K562 (cell line): ENCODE data around the gene GSS. TPM values are rescaled to one million over a fixed set of nuclear protein-coding genes. Genes with fewer than 3 reads are reported as not detected.

Experiments
- ADNP ChIP-seq: fragments of 200-800 bp; sonication (Bioruptor generic); IDR thresholded peaks from 2 replicates; pipeline ENCODE4 v1.6.1; 2016; ENCODE audit warnings: missing genetic modification characterization, missing compliant biosample characterization
- ARHGAP35 ChIP-seq: fragments of 450-650 bp; IDR thresholded peaks from 2 replicates; pipeline ENCODE4 v1.6.1; 2018; ENCODE audit not compliant: partially characterized antibody
- BDP1 ChIP-seq: IDR thresholded peaks from 3 replicates; pipeline ENCODE4 v1.6.1; 2011; ENCODE audit not compliant: insufficient read length, insufficient read depth
- CSDE1 ChIP-seq, 2 experiments: fragments of 450-650 bp; IDR thresholded peaks; 2 replicates each; pipeline ENCODE4 v1.6.1; 2016; ENCODE audit warnings: mild to moderate bottlenecking in 1 of 2
- EGR1 ChIP-seq: fragments of 450-650 bp; conservative IDR thresholded peaks from 2 replicates; pipeline ENCODE4 v1.6.1; 2017; ENCODE audit warnings: mild to moderate bottlenecking
- EZH2 ChIP-seq: IDR thresholded peaks from 2 replicates; pipeline ENCODE4 v1.6.1; 2012; ENCODE audit warnings: low read depth, mild to moderate bottlenecking, inconsistent platforms, low read length, borderline replicate concordance
- FOS ChIP-seq: IDR thresholded peaks from 3 replicates; pipeline ENCODE4 v1.6.1; 2011; ENCODE audit not compliant: insufficient read length; ENCODE audit errors: extremely low read depth
- KDM4B ChIP-seq, 2 experiments: fragments of 450-650 bp in 1 of 2; sonication (generic) in 1 of 2; IDR thresholded peaks; 2 replicates each; pipeline ENCODE4 v1.6.1; 2016 to 2017; ENCODE audit warnings: borderline replicate concordance in 2 of 2, antibody characterized with exemption in 1 of 2, low read depth in 1 of 2, mild to moderate bottlenecking in 1 of 2
- LARP7 ChIP-seq: fragments of 450-650 bp; IDR thresholded peaks from 2 replicates; pipeline ENCODE4 v1.6.1; 2016
- MTA3 ChIP-seq: fragments of 450-650 bp; formaldehyde crosslinking; IDR thresholded peaks from 2 replicates; pipeline ENCODE4 v1.6.1; 2017; ENCODE audit warnings: mild to moderate bottlenecking, borderline replicate concordance
- ZKSCAN1 ChIP-seq: fragments of 150-350 bp; IDR thresholded peaks from 2 replicates; pipeline ENCODE4 v1.6.1; 2016; ENCODE audit warnings: low read depth, low read length
- ZNF431 ChIP-seq: sonication (generic); formaldehyde crosslinking; IDR thresholded peaks from 2 replicates; pipeline ENCODE4 v1.8.0; 2022; ENCODE audit warnings: mild to moderate bottlenecking, missing genetic modification reagents
- polyA plus RNA-seq, 8 experiments: library from polyadenylated mRNA; depleted of rRNA in 4 of 8; stranded (reverse) in 5 of 8; unstranded in 3 of 8; fragments of >200 nt; fragmentation: Nextera tagmentation in 2 of 8; fragmentation: Illumina TruSeq in 1 of 8; extraction: Ambion mirVana in 2 of 8; extraction: Trizol in 1 of 8; gene quantifications; 2 replicates each; pipeline versions ENCODE4 v1.2.1 to v1.2.3, GENCODE V29; 2011 to 2014; ENCODE audit warnings: inconsistent platforms in 1 of 8, missing spikeins in 1 of 8
- total RNA-seq, 7 experiments: library from RNA; depleted of rRNA in 6 of 7; stranded (reverse); fragments of >200 nt in 6 of 7; fragmentation: Illumina TruSeq in 2 of 7; extraction: Trizol in 2 of 7; gene quantifications; 2 replicates each; pipeline versions ENCODE4 v1.2.1 to v1.2.3, GENCODE V29; 2011 to 2021; ENCODE audit warnings: low replicate concordance in 1 of 7
- TF ChIP-seq, protein P1 (sequence below): sonication (generic); formaldehyde crosslinking; IDR thresholded peaks from 2 replicates; pipeline ENCODE4 v1.8.0; 2023; ENCODE audit warnings: mild to moderate bottlenecking, missing genetic modification reagents
- TF ChIP-seq, protein P2 (sequence below), 2 experiments: fragments of 450-650 bp in 1 of 2; IDR thresholded peaks; 2 replicates each; pipeline ENCODE4 v1.6.1; 2011 to 2017; ENCODE audit warnings: low read depth in 2 of 2, antibody characterized with exemption in 1 of 2, borderline replicate concordance in 1 of 2, low read length in 1 of 2, mild to moderate bottlenecking in 1 of 2, mixed read lengths in 1 of 2; ENCODE audit not compliant: control insufficient read depth in 1 of 2
- TF ChIP-seq, protein P3 (sequence below): fragments of 250-450 bp; sonication (Bioruptor Pico); IDR thresholded peaks from 2 replicates; pipeline ENCODE4 v1.6.1; 2021; ENCODE audit warnings: mild to moderate bottlenecking
- TF ChIP-seq, protein P4 (sequence below): IDR thresholded peaks from 2 replicates; pipeline ENCODE4 v1.6.1; 2014; ENCODE audit warnings: antibody characterized with exemption
- TF ChIP-seq, protein P5 (sequence below): fragments of 250-450 bp; sonication (Bioruptor Pico); IDR thresholded peaks from 2 replicates; pipeline ENCODE4 v1.8.0; 2022; ENCODE audit warnings: inconsistent platforms

The GSS gene
- total and polyA plus RNA-seq, 9 of the 15 experiments (the other 6 are each of a cell fraction or from before 2014, with no cell fraction given) = 18.4 to 165 (median 89.4) TPM

DNA sequence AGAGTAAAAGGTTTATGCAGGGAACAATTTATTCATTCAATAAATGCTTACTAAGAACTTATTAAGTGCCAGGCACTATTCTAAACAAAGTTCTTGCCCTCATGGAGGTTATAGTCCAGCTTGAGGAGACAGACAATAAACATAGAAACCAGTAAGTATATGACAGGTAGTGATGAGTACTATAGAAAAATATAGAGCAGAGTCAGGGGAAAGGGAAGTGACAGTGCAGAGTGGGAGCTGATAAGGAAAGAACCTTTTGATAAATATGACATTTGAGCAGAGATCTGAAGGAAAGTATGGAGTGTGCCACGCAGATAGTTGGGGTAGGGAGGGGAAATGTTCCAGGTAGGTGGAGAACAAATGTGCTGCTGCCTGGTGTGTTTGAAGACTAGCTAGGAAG is 67.1 kb downstream of the GSS start (continued):
- TF ChIP-seq, protein P1, sequence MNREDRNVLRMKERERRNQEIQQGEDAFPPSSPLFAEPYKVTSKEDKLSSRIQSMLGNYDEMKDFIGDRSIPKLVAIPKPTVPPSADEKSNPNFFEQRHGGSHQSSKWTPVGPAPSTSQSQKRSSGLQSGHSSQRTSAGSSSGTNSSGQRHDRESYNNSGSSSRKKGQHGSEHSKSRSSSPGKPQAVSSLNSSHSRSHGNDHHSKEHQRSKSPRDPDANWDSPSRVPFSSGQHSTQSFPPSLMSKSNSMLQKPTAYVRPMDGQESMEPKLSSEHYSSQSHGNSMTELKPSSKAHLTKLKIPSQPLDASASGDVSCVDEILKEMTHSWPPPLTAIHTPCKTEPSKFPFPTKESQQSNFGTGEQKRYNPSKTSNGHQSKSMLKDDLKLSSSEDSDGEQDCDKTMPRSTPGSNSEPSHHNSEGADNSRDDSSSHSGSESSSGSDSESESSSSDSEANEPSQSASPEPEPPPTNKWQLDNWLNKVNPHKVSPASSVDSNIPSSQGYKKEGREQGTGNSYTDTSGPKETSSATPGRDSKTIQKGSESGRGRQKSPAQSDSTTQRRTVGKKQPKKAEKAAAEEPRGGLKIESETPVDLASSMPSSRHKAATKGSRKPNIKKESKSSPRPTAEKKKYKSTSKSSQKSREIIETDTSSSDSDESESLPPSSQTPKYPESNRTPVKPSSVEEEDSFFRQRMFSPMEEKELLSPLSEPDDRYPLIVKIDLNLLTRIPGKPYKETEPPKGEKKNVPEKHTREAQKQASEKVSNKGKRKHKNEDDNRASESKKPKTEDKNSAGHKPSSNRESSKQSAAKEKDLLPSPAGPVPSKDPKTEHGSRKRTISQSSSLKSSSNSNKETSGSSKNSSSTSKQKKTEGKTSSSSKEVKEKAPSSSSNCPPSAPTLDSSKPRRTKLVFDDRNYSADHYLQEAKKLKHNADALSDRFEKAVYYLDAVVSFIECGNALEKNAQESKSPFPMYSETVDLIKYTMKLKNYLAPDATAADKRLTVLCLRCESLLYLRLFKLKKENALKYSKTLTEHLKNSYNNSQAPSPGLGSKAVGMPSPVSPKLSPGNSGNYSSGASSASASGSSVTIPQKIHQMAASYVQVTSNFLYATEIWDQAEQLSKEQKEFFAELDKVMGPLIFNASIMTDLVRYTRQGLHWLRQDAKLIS (CRISPR knock-in tag) = no peak
- no peak for TF ChIP-seq BDP1
- no peak for TF ChIP-seq LARP7
- TF ChIP-seq FOS = no peak
- TF ChIP-seq, protein P2, sequence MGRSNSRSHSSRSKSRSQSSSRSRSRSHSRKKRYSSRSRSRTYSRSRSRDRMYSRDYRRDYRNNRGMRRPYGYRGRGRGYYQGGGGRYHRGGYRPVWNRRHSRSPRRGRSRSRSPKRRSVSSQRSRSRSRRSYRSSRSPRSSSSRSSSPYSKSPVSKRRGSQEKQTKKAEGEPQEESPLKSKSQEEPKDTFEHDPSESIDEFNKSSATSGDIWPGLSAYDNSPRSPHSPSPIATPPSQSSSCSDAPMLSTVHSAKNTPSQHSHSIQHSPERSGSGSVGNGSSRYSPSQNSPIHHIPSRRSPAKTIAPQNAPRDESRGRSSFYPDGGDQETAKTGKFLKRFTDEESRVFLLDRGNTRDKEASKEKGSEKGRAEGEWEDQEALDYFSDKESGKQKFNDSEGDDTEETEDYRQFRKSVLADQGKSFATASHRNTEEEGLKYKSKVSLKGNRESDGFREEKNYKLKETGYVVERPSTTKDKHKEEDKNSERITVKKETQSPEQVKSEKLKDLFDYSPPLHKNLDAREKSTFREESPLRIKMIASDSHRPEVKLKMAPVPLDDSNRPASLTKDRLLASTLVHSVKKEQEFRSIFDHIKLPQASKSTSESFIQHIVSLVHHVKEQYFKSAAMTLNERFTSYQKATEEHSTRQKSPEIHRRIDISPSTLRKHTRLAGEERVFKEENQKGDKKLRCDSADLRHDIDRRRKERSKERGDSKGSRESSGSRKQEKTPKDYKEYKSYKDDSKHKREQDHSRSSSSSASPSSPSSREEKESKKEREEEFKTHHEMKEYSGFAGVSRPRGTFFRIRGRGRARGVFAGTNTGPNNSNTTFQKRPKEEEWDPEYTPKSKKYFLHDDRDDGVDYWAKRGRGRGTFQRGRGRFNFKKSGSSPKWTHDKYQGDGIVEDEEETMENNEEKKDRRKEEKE (IDR thresholded peaks at IDR 0.05; ENCODE audit: borderline replicate concordance in 1 of 2, control insufficient read depth in 1 of 2, low read depth in 2 of 2, low read length in 1 of 2) = no peak
- no peak for TF ChIP-seq KDM4B (IDR thresholded peaks at IDR 0.05; ENCODE audit: borderline replicate concordance in 2 of 2, low read depth in 1 of 2)
- TF ChIP-seq ZNF431 (CRISPR knock-in tag) = no peak
- no peak for TF ChIP-seq CSDE1 (IDR thresholded peaks at IDR 0.05)
- no peak for TF ChIP-seq EGR1
- TF ChIP-seq ADNP (tag) = peak; percentile 73
- no peak for TF ChIP-seq MTA3
- TF ChIP-seq, protein P3, sequence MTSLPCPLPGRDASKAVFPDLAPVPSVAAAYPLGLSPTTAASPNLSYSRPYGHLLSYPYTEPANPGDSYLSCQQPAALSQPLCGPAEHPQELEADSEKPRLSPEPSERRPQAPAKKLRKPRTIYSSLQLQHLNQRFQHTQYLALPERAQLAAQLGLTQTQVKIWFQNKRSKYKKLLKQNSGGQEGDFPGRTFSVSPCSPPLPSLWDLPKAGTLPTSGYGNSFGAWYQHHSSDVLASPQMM (CRISPR knock-in tag) = no peak
- TF ChIP-seq, protein P4, sequence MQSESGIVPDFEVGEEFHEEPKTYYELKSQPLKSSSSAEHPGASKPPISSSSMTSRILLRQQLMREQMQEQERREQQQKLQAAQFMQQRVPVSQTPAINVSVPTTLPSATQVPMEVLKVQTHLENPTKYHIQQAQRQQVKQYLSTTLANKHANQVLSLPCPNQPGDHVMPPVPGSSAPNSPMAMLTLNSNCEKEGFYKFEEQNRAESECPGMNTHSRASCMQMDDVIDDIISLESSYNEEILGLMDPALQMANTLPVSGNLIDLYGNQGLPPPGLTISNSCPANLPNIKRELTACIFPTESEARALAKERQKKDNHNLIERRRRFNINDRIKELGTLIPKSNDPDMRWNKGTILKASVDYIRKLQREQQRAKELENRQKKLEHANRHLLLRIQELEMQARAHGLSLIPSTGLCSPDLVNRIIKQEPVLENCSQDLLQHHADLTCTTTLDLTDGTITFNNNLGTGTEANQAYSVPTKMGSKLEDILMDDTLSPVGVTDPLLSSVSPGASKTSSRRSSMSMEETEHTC = no peak
- TF ChIP-seq ARHGAP35 = no peak
- TF ChIP-seq, protein P5, sequence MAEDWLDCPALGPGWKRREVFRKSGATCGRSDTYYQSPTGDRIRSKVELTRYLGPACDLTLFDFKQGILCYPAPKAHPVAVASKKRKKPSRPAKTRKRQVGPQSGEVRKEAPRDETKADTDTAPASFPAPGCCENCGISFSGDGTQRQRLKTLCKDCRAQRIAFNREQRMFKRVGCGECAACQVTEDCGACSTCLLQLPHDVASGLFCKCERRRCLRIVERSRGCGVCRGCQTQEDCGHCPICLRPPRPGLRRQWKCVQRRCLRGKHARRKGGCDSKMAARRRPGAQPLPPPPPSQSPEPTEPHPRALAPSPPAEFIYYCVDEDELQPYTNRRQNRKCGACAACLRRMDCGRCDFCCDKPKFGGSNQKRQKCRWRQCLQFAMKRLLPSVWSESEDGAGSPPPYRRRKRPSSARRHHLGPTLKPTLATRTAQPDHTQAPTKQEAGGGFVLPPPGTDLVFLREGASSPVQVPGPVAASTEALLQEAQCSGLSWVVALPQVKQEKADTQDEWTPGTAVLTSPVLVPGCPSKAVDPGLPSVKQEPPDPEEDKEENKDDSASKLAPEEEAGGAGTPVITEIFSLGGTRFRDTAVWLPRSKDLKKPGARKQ (CRISPR knock-in tag) = no peak
- no peak for TF ChIP-seq EZH2
- TF ChIP-seq ZKSCAN1 = no peak
